K562 (cell line): ENCODE results near the gene NTSR1.

Source experiments
- CCAR2 ChIP-seq: fragments of 200-400 bp; formaldehyde crosslinking; IDR thresholded peaks from 2 replicates; pipeline ENCODE4 v1.6.1; 2017; ENCODE audit warnings: mild to moderate bottlenecking, low read depth, low read length
- ELF2 ChIP-seq: fragments of 250-450 bp; sonication (Bioruptor Pico); IDR thresholded peaks from 2 replicates; pipeline ENCODE4 v1.5.0; 2021; ENCODE audit warnings: mild to moderate bottlenecking
- FOXJ3 ChIP-seq: sonication (generic); formaldehyde crosslinking; IDR thresholded peaks from 2 replicates; pipeline ENCODE4 v1.4.0; 2020; ENCODE audit warnings: mild to moderate bottlenecking, missing genetic modification reagents
- FOXK2 ChIP-seq, 2 experiments: fragments of 450-650 bp; IDR thresholded peaks in 1 of 2; conservative IDR thresholded peaks in 1 of 2; 2 replicates each; pipeline ENCODE4 v1.6.1; 2016; ENCODE audit warnings: low read depth in 2 of 2, mild to moderate bottlenecking in 1 of 2
- GATA2 ChIP-seq: sonication (generic); formaldehyde crosslinking; IDR thresholded peaks from 2 replicates; pipeline ENCODE4 v1.4.0; 2020; ENCODE audit warnings: mild to moderate bottlenecking, missing genetic modification reagents
- HNRNPH1 ChIP-seq: fragments of 200-400 bp; formaldehyde crosslinking; optimal IDR thresholded peaks from 2 replicates; pipeline ENCODE3; 2017; ENCODE audit warnings: low read depth, mild to moderate bottlenecking, low read length, moderate library complexity
- MEF2D ChIP-seq: conservative IDR thresholded peaks from 2 replicates; pipeline ENCODE4 v1.6.1; 2016; ENCODE audit warnings: low read depth, missing genetic modification characterization, missing compliant biosample characterization
- MTA2 ChIP-seq: fragments of 450-650 bp; IDR thresholded peaks from 2 replicates; pipeline ENCODE4 v1.6.1; 2016; ENCODE audit warnings: low read depth
- NFYB ChIP-seq: IDR thresholded peaks from 2 replicates; pipeline ENCODE4 v1.6.1; 2011; ENCODE audit warnings: mild to moderate bottlenecking, moderate library complexity; ENCODE audit not compliant: insufficient read length; ENCODE audit errors: extremely low read depth
- RFX7 ChIP-seq: fragments of 250-450 bp; sonication (Bioruptor Pico); IDR thresholded peaks from 2 replicates; pipeline ENCODE4 v1.5.1; 2021; ENCODE audit warnings: mild to moderate bottlenecking
- SMC3 ChIP-seq: conservative IDR thresholded peaks from 2 replicates; pipeline ENCODE4 v1.6.1; 2011; ENCODE audit warnings: low read depth, low read length, improper control_type of control experiment; ENCODE audit not compliant: insufficient read depth
- TOE1 ChIP-seq, 2 experiments: fragments of 450-650 bp in 1 of 2; sonication (generic) in 1 of 2; formaldehyde crosslinking in 1 of 2; IDR thresholded peaks; 2 replicates each; pipeline versions ENCODE4 v1.7.1 to v1.8.0; 2016 to 2022; ENCODE audit warnings: borderline replicate concordance in 2 of 2, mild to moderate bottlenecking in 2 of 2, antibody characterized with exemption in 1 of 2, inconsistent platforms in 1 of 2, low read depth in 1 of 2, missing genetic modification reagents in 1 of 2, moderate library complexity in 1 of 2

DNA sequence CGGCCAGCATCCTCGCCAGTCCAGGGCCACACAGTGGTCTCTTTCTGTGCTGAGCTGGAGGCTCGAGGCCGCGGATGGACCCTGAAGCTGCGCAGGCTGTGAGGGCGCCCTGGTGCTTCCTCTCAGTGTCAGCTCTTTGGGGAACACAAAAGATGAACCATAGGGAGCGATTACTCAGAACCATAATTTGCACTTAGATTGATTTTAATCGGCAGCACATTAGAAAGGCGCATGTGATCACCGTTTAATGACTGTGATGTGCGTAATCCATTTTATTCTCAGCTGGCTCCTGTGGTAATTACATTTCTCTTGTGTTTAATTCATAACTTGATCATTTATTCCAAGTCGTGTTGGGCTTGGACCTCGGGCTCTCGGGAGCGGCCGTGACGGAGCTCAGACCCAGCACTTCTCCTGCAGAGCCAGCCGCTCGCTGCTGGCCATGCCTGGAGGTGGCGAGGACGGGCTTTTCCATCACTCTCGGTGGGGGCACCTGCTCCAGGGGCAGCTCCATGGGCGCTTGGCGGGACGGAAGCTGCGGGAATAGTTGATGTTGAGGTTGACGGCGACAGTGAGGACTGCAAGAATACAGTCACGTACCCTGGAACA is 25.6 kb upstream of the NTSR1 start:
- TF ChIP-seq RFX7 (CRISPR knock-in tag) (no peak), MTA2 (no peak), NFYB (no peak), SMC3 (no peak), FOXK2 (conservative IDR thresholded peaks at IDR 0.05 in 1 of 2, IDR thresholded peaks at IDR 0.05 in 1 of 2; ENCODE audit: low read depth in 2 of 2) (no peak), MEF2D (tag) (no peak), HNRNPH1 (no peak), FOXJ3 (CRISPR knock-in tag) (no peak), GATA2 (no peak), CCAR2 (no peak), TOE1 (IDR thresholded peaks at IDR 0.05; ENCODE audit: borderline replicate concordance) (no peak), TOE1 (CRISPR knock-in tag; IDR thresholded peaks at IDR 0.05; ENCODE audit: borderline replicate concordance, low read depth) (no peak), ELF2 (CRISPR knock-in tag) (no peak)
